ENCODE data around the gene GAA. TPM values are rescaled to one million over a fixed set of nuclear protein-coding genes. Genes with fewer than 3 reads are reported as not detected.

Gene GAA
- total RNA-seq, 8 experiments from 2014 or later, result 16.1 to 66.3 (median 35.8) TPM

- WGBS, 10 experiments, result 55 to 100% (median 92%) methylated on average over 1 to 3 of the region's 3 CpGs; no CpG with 5 or more reads in 1 of the 10 experiments
- no peaks in the 10 kb centered on the region for H3K4me1 ChIP-seq (replicated peaks in 1 of 2)
- in situ Hi-C loops (cut with MboI; ENCODE audit: low pct_unique_long_range_greater_than_20kb in 2 of 9, low sequenced_read_pairs in 9 of 9, unreplicated experiment in 9 of 9), result no loop called here
- no peak overlapping the region for H3K27ac ChIP-seq
- ATAC-seq (replicated peaks in 6 of 8), result no peak
- H3K4me3 ChIP-seq, result no peak overlapping the region
These were observed 29.6 kb downstream of the GAA start for GRCh38 chr17:80130992-80131391.

- no peak overlapping the region for H3K4me3 ChIP-seq
- ATAC-seq (replicated peaks in 6 of 8), result peak in 7 of 8 experiments; percentile 4 to 48 (median 33)
- WGBS, 10 experiments, result 59 to 100% (median 92%) methylated on average over 1 to 4 of the region's 5 CpGs; no CpG with 5 or more reads in 3 of the 10 experiments
- no peak overlapping the region for H3K27ac ChIP-seq
- in situ Hi-C loops (cut with MboI; ENCODE audit: low pct_unique_long_range_greater_than_20kb in 2 of 9, low sequenced_read_pairs in 9 of 9, unreplicated experiment in 9 of 9), result no loop called here
- no peaks in the 10 kb centered on the region for H3K4me1 ChIP-seq (replicated peaks in 1 of 2)
These were observed 31.7 kb downstream of the GAA start for GRCh38 chr17:80132906-80133625.

- Histone ChIP-seq H3K27ac (no peak overlapping the region), H3K4me1 (replicated peaks in 1 of 2) (no peaks in the 10 kb centered on the region), H3K4me3 (no peak overlapping the region)
- peak in 5 of 8 experiments; percentile 18 to 35 (median 21) for ATAC-seq (replicated peaks in 6 of 8)
- in situ Hi-C loops (cut with MboI; ENCODE audit: low pct_unique_long_range_greater_than_20kb in 2 of 9, low sequenced_read_pairs in 9 of 9, unreplicated experiment in 9 of 9), result no loop called here
- WGBS, 10 experiments, result 100% methylated on average over 1 to 3 of the region's 6 CpGs; no CpG with 5 or more reads in 4 of the 10 experiments
These were observed 32.2 kb downstream of the GAA start for GRCh38 chr17:80133626-80133970.

- 100% methylated on average over 1 to 6 of the region's 9 CpGs; no CpG with 5 or more reads in 4 of the 10 experiments for WGBS, 10 experiments
- no peak overlapping the region for H3K27ac ChIP-seq
- no peaks in the 10 kb centered on the region for H3K4me1 ChIP-seq (replicated peaks in 1 of 2)
- in situ Hi-C loops (cut with MboI; ENCODE audit: low pct_unique_long_range_greater_than_20kb in 2 of 9, low sequenced_read_pairs in 9 of 9, unreplicated experiment in 9 of 9), result no loop called here
- ATAC-seq (replicated peaks in 6 of 8), result peak in 2 of 8 experiments; percentile 9 to 20
- no peak overlapping the region for H3K4me3 ChIP-seq
These were observed 35.8 kb downstream of the GAA start for GRCh38 chr17:80137131-80137530.

- Histone ChIP-seq H3K27ac (no peak overlapping the region), H3K4me1 (replicated peaks in 1 of 2) (no peaks in the 10 kb centered on the region), H3K4me3 (no peak overlapping the region)
- 84 to 100% (median 96%) methylated on average over 1 to 17 of the region's 18 CpGs; no CpG with 5 or more reads in 3 of the 10 experiments for WGBS, 10 experiments
- ATAC-seq (replicated peaks in 6 of 8), result no peak
- in situ Hi-C loops (cut with MboI; ENCODE audit: low pct_unique_long_range_greater_than_20kb in 2 of 9, low sequenced_read_pairs in 9 of 9, unreplicated experiment in 9 of 9), result no loop called here
These were observed 37.6 kb downstream of the GAA start for GRCh38 chr17:80138856-80139426.

- Histone ChIP-seq H3K27ac (no peak overlapping the region), H3K4me1 (replicated peaks in 1 of 2) (peaks cover 11 to 14% of the 10 kb centered on the region in 2 donors), H3K4me3 (no peak overlapping the region)
- ATAC-seq (replicated peaks in 6 of 8), result no peak
- WGBS, 10 experiments, result 77 to 100% (median 94%) methylated on average over 1 to 6 of the region's 7 CpGs
- in situ Hi-C loops (cut with MboI; ENCODE audit: low pct_unique_long_range_greater_than_20kb in 2 of 9, low sequenced_read_pairs in 9 of 9, unreplicated experiment in 9 of 9), result no loop called here
These were observed 40.2 kb downstream of the GAA start for GRCh38 chr17:80141463-80142165.

- no peak for ATAC-seq (replicated peaks in 6 of 8)
- 80 to 100% (median 99%) methylated on average over 2 to 6 of the region's 6 CpGs; no CpG with 5 or more reads in 6 of the 10 experiments for WGBS, 10 experiments
- Histone ChIP-seq H3K27ac (no peak overlapping the region), H3K4me3 (no peak overlapping the region), H3K4me1 (replicated peaks in 1 of 2) (peaks cover 11 to 14% of the 10 kb centered on the region in 2 donors)
- in situ Hi-C loops (cut with MboI; ENCODE audit: low pct_unique_long_range_greater_than_20kb in 2 of 9, low sequenced_read_pairs in 9 of 9, unreplicated experiment in 9 of 9), result no loop called here
These were observed 41.5 kb downstream of the GAA start for GRCh38 chr17:80142929-80143328.

GRCh38 chr17:80145076-80146075 is 44.0 kb downstream of the GAA start:
- 0 to 75% (median 20%) methylated on average over 2 to 9 of the region's 10 CpGs; no CpG with 5 or more reads in 2 of the 10 experiments for WGBS, 10 experiments
- Histone ChIP-seq H3K27ac (no peak overlapping the region), H3K4me3 (peak overlapping the region; percentile 73 to 88 (median 75)), H3K4me1 (replicated peaks in 1 of 2) (peaks cover 14 to 19% of the 10 kb centered on the region in 2 donors)
- no peak for ATAC-seq (replicated peaks in 6 of 8)
- in situ Hi-C loops (cut with MboI; ENCODE audit: low pct_unique_long_range_greater_than_20kb in 2 of 9, low sequenced_read_pairs in 9 of 9, unreplicated experiment in 9 of 9), result no loop called here

GRCh38 chr17:80146121-80147034 is 45.0 kb downstream of the GAA start:
- peak in 7 of 8 experiments; percentile 0 to 32 (median 19) for ATAC-seq (replicated peaks in 6 of 8)
- peak overlapping the region; percentile 61 to 81 for H3K27ac ChIP-seq
- peak overlapping the region; percentile 73 to 88 (median 75) for H3K4me3 ChIP-seq
- in situ Hi-C loops (cut with MboI; ENCODE audit: low pct_unique_long_range_greater_than_20kb in 2 of 9, low sequenced_read_pairs in 9 of 9, unreplicated experiment in 9 of 9), result no loop called here
- H3K4me1 ChIP-seq (replicated peaks in 1 of 2), result peaks cover 18 to 19% of the 10 kb centered on the region in 2 donors
- 0 to 2% (median 0%) methylated on average over 1 to 8 of the region's 69 CpGs for WGBS, 10 experiments

- peak; percentile 58 to 92 (median 84) for ATAC-seq (replicated peaks in 6 of 8)
- in situ Hi-C loops (cut with MboI; ENCODE audit: low pct_unique_long_range_greater_than_20kb in 2 of 9, low sequenced_read_pairs in 9 of 9, unreplicated experiment in 9 of 9), result no loop called here
- Histone ChIP-seq H3K4me3 (peak within 1 kb of the TSS; percentile 73 to 88 (median 75)), H3K4me1 (replicated peaks in 1 of 2) (peaks cover 21% of the 10 kb centered on the region in 2 donors), H3K27ac (peak within 1 kb of the TSS; percentile 74 to 84)
- WGBS, 10 experiments, result 0 to 4% (median 0%) methylated on average over 1 to 12 of the region's 90 CpGs; no CpG with 5 or more reads in 5 of the 10 experiments
These were observed 45.8 kb downstream of the GAA start, which contains the start of gene EIF4A3 for GRCh38 chr17:80147035-80147822. Gene EIF4A3, minus strand, starts transcription at chr17:80147128. Its CDS starts 167 bp downstream, at chr17:80146961.

GRCh38 chr17:80151333-80151732 is 50.0 kb downstream of the GAA start:
- H3K4me3 ChIP-seq, result no peak overlapping the region
- peak in 4 of 8 experiments; percentile 1 to 18 (median 7) for ATAC-seq (replicated peaks in 6 of 8)
- H3K27ac ChIP-seq, result peak overlapping the region in 1 of 2 donors; percentile 33
- in situ Hi-C loops (cut with MboI; ENCODE audit: low pct_unique_long_range_greater_than_20kb in 2 of 9, low sequenced_read_pairs in 9 of 9, unreplicated experiment in 9 of 9), result no loop called here
- peaks cover 13 to 16% of the 10 kb centered on the region in 2 donors for H3K4me1 ChIP-seq (replicated peaks in 1 of 2)
- 14 to 80% (median 43%) methylated on average over 1 to 5 of the region's 5 CpGs; no CpG with 5 or more reads in 4 of the 10 experiments for WGBS, 10 experiments

Measured in motor neuron (in vitro differentiated cells).